Ectodermal cell (in vitro differentiated cells): Measurements from ENCODE around the gene COMMD2.

Experiments used
- H3K27ac ChIP-seq: 2 replicates; pipeline ENCODE4 v1.7.0; 2013; ENCODE audit warnings: mild to moderate bottlenecking, low read depth, low read length; ENCODE audit not compliant: insufficient read depth, poor library complexity, severe bottlenecking
- H3K27me3 ChIP-seq: 2 replicates; pipeline ENCODE4 v1.7.0; 2013; ENCODE audit warnings: mild to moderate bottlenecking, low read length; ENCODE audit not compliant: insufficient read depth, control insufficient read depth, poor library complexity, severe bottlenecking
- H3K36me3 ChIP-seq: one replicate; pipeline ENCODE4 v1.7.0; 2013; ENCODE audit warnings: low read length; ENCODE audit not compliant: control insufficient read depth, insufficient read depth
- H3K4me1 ChIP-seq: one replicate; pipeline ENCODE4 v1.7.0; 2013; ENCODE audit warnings: low read length; ENCODE audit not compliant: control insufficient read depth, insufficient read depth
- H3K4me3 ChIP-seq: 2 replicates; pipeline ENCODE4 v1.7.0; 2013; ENCODE audit warnings: low read depth, low read length, control low read depth; ENCODE audit not compliant: insufficient read depth
- H3K9me3 ChIP-seq: 2 replicates; pipeline ENCODE4 v1.7.0; 2013; ENCODE audit warnings: mild to moderate bottlenecking, low read length, moderate library complexity; ENCODE audit not compliant: control insufficient read depth
- WGBS, 2 experiments: methylation state at CpG; one replicate each; pipeline ENCODE4 v1.1.7; 2013; ENCODE audit warnings: missing lambda C conversion rate in 2 of 2; 5-methylcytosine and 5-hydroxymethylcytosine counted together

Gene COMMD2

DNA sequence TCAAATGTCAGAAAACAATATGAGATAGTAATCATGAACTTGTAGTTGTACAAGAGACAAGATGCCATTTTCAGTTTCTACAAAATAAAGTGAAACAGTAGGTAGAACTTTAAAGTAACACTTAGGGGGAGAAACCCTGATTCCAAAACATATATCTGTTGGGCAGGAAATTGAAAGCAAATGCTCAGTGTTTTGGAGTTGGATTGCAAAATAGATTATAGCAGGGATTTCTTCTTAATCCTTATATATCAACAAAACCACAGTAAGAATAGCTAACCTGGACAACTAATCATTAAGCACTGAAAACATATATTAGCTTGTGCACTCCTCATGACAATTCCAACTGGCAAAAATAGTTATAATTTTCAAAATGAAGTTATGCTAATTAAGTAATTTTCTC is 46.9 kb downstream of the COMMD2 start:
- no peak overlapping the region for H3K27ac ChIP-seq
- no peaks in the 10 kb centered on the region for H3K27me3 ChIP-seq

DNA sequence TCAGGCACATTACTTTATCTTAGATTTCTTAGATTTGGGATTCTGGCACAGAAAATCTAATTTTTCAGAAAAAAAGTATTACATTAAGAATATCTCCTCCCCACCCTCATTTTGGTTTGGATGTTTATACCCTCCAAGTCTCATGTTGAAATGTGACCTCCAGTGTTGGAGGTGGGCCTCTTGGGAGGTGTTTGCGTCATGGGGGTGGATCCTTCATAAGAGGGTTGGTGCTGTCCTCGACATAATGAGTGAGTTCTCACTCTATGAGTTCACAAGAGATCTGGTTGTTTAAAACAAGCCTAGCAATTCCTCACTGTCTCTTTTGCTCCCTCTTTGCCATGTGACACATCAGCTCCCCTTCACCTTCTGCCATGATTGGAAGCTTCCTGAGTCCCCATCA is 48.8 kb downstream of the COMMD2 start:
- Histone ChIP-seq H3K4me3 (no peak overlapping the region), H3K36me3 (no peaks in the 10 kb centered on the region), H3K27ac (no peak overlapping the region), H3K4me1 (peaks cover 4% of the 10 kb centered on the region), H3K27me3 (no peaks in the 10 kb centered on the region), H3K9me3 (no peaks in the 10 kb centered on the region)
- 97 to 98% methylated on average over 2 of the region's 2 CpGs for WGBS, 2 experiments

More for the DNA sequence above, 46.9 kb downstream of the COMMD2 start:
- no peak overlapping the region for H3K4me3 ChIP-seq
- no peaks in the 10 kb centered on the region for H3K36me3 ChIP-seq
- peaks cover 4% of the 10 kb centered on the region for H3K4me1 ChIP-seq
- no peaks in the 10 kb centered on the region for H3K9me3 ChIP-seq

DNA sequence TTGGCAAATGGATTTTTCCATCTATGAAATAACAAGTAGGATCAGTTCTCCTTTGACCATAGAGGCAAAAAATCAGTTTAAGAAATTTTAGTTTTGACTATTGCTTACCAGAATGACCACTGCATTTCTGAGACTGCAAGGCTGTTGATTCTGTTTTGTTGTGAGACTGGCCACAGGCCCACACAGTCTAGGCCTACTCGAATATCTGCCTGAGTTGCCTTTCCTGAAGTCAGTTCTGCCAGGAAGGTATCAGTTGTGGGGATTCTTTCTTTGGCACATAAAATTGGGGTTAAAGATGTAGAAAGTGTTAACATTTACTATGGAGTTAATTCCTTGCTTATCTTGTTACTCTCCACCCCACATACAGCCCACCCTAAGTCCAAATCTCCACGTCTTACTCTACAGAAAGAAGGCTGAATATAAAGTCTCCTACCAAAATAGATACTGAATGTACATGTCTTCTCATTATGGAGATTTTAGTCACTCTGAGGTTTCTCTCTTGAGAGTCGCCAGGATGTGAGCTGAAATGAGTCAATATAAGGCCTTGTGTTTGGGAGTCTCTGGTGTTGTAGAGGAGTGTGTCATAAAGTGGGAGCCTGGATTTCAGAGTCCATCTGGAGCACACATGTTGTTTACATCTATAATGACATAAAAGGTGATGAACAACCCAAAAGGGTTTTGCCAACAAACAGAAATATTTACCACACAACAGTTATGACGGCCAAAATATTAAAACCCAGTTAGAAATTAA is 49.4 kb downstream of the COMMD2 start:
- Histone ChIP-seq H3K4me3 (no peak overlapping the region), H3K4me1 (peaks cover 4% of the 10 kb centered on the region), H3K9me3 (no peaks in the 10 kb centered on the region), H3K36me3 (no peaks in the 10 kb centered on the region), H3K27me3 (no peaks in the 10 kb centered on the region), H3K27ac (no peak overlapping the region)
- WGBS, 2 experiments, result 63 to 68% methylated on average over 4 of the region's 4 CpGs

DNA sequence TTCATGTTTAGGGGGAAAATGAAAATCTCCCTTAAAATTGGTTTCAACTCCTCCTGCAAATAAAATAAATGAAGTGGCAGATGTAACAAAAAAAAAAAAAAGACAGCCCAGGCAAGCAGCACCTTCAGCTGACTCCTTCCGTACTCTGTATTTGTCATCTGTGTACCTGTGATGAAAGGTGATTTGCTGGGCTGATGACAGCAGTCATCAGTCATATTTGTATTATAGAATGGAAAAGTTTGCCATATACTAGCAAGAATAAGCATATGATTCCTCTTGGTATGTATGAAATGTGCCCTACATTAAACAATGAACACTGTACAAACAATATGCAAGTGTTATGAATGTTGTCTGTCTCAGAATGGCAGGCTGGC is 50.3 kb downstream of the COMMD2 start:
- H3K4me1 ChIP-seq, result peaks cover 3% of the 10 kb centered on the region
- no peak overlapping the region for H3K4me3 ChIP-seq
- no peak overlapping the region for H3K27ac ChIP-seq
- no peaks in the 10 kb centered on the region for H3K9me3 ChIP-seq
- 100% methylated on average over 1 of the region's 1 CpG; no CpG with 5 or more reads in 1 of the 2 experiments for WGBS, 2 experiments
- H3K36me3 ChIP-seq, result no peaks in the 10 kb centered on the region
- no peaks in the 10 kb centered on the region for H3K27me3 ChIP-seq

DNA sequence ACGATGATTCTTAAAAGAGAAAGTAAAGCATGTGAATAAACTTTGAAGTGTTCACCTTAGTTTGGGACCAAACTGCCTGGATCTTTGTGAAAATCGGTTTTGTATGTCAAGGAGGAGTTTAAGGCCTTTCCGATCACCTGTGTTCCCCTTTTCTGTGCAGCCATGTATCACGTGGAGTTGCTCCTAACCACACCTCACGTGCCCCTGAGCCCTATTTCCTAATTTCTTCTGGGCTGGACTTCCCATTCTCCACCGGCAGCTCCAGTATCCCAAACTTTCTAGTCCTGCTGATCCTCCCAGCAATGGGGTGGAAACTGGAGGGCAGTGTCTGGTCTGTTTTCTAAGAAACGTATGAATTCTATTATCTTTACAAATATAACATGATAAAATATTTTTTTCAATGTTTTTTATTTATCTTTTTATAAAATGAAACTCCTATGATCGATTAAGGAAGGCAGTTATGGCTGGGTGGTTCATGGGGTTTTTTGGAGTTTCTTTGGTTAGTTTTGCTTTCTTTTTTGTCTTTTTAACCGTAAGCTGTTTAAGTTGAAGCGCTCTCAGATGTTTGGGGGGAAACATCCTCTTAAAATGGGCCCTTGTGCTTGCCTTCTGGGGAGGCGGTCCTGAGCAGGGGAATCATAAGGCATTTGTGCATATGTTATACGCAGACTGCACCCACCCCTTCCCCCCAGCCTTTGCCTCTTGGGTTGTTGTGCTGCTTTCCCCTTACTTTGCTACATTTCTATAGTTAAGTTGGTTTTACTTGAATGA is 50.9 kb downstream of the COMMD2 start:
- H3K36me3 ChIP-seq, result no peaks in the 10 kb centered on the region
- H3K4me1 ChIP-seq, result no peaks in the 10 kb centered on the region
- WGBS, 2 experiments, result 90 to 91% methylated on average over 10 to 11 of the region's 12 CpGs
- no peak overlapping the region for H3K27ac ChIP-seq
- no peaks in the 10 kb centered on the region for H3K27me3 ChIP-seq
- no peaks in the 10 kb centered on the region for H3K9me3 ChIP-seq
- H3K4me3 ChIP-seq, result no peak overlapping the region
